ENCODE measurements around the gene UBE2G1.

GRCh38 chr17:4272213-4272971, 94.1 kb downstream of the UBE2G1 start:
- TF ChIP-seq CTCF (IDR thresholded peaks at IDR 0.05): no peak
- no peak for TF ChIP-seq EZH2 (IDR thresholded peaks at IDR 0.05)

Data from neural progenitor cell (in vitro differentiated cells).